ACHN (cell line): ENCODE results near the gene CFAP210.
"Not testable (repeated sequence)": the region's sequence is repeated elsewhere in the genome, so short reads cannot be mapped to it uniquely, and the experiment has no call there.

Experiments used
- DNase-seq: peaks from one replicate; pipeline ENCODE4 v3.0.0-alpha.2; 2015
- in situ Hi-C: cut with HindIII; loops from 2 replicates; pipeline ENCODE4 v1.10.0; 2017; ENCODE audit warnings: low sequenced_read_pairs, low pct_ligation_motif_present, low pct_unique_long_range_greater_than_20kb

CFAP210 gene

GRCh38 chr2:169684712-169685111 lies 9.5 kb downstream of the CFAP210 start:
- not testable (repeated sequence) for DNase-seq

GRCh38 chr2:169684135-169684565 lies 10.1 kb downstream of the CFAP210 start:
- in situ Hi-C loops, result no loop called here
- no peak for DNase-seq

More at GRCh38 chr2:169684712-169685111, 9.5 kb downstream of the CFAP210 start:
- in situ Hi-C loops, result not testable (repeated sequence)

GRCh38 chr2:169683425-169684134 lies 10.6 kb downstream of the CFAP210 start:
- no peak for DNase-seq
- in situ Hi-C loops, result no loop called here

- in situ Hi-C loops, result no loop called here
- no peak for DNase-seq
These were observed 11.2 kb downstream of the CFAP210 start for GRCh38 chr2:169683054-169683424.

- in situ Hi-C loops, result no loop called here
- DNase-seq, result no peak
These were observed 17.4 kb downstream of the CFAP210 start for GRCh38 chr2:169676850-169677249.

- in situ Hi-C loops, result no loop called here
- no peak for DNase-seq
These were observed 17.8 kb downstream of the CFAP210 start for GRCh38 chr2:169676357-169676756.

- no peak for DNase-seq
- in situ Hi-C loops, result no loop called here
These were observed 20.3 kb downstream of the CFAP210 start for GRCh38 chr2:169673921-169674320.

- in situ Hi-C loops, result no loop called here
- no peak for DNase-seq
These were observed 21.1 kb downstream of the CFAP210 start for GRCh38 chr2:169673106-169673505.

- in situ Hi-C loops, result no loop called here
- no peak for DNase-seq
These were observed 21.8 kb downstream of the CFAP210 start for GRCh38 chr2:169672406-169672805.

GRCh38 chr2:169670937-169671336 lies 23.3 kb downstream of the CFAP210 start:
- DNase-seq, result no peak
- in situ Hi-C loops, result no loop called here

- in situ Hi-C loops, result no loop called here
- no peak for DNase-seq
These were observed 24.0 kb downstream of the CFAP210 start for GRCh38 chr2:169670215-169670651.

GRCh38 chr2:169667583-169667982 lies 26.6 kb downstream of the CFAP210 start:
- in situ Hi-C loops, result no loop called here
- DNase-seq, result no peak

GRCh38 chr2:169664978-169665930 lies 29.0 kb downstream of the CFAP210 start:
- no peak for DNase-seq
- in situ Hi-C loops, result no loop called here

- in situ Hi-C loops, result no loop called here
- no peak for DNase-seq
These were observed 29.6 kb downstream of the CFAP210 start for GRCh38 chr2:169664600-169664977.

GRCh38 chr2:169663247-169663646 lies 31.0 kb downstream of the CFAP210 start:
- in situ Hi-C loops, result no loop called here
- DNase-seq, result no peak

- in situ Hi-C loops, result no loop called here
- no peak for DNase-seq
These were observed 31.5 kb downstream of the CFAP210 start for GRCh38 chr2:169662744-169663143.

GRCh38 chr2:169661265-169661664 lies 32.9 kb downstream of the CFAP210 start:
- in situ Hi-C loops, result no loop called here
- no peak for DNase-seq

GRCh38 chr2:169659320-169659719 lies 34.9 kb downstream of the CFAP210 start:
- in situ Hi-C loops, result no loop called here
- no peak for DNase-seq

GRCh38 chr2:169658877-169659276 lies 35.3 kb downstream of the CFAP210 start:
- in situ Hi-C loops, result no loop called here
- no peak for DNase-seq

GRCh38 chr2:169656164-169656563 lies 38.0 kb downstream of the CFAP210 start:
- in situ Hi-C loops, result no loop called here

More at GRCh38 chr2:169656164-169656563, 38.0 kb downstream of the CFAP210 start:
- no peak for DNase-seq
